Measurements from ENCODE around the gene SCGB1C2. TPM values are rescaled to one million over a fixed set of nuclear protein-coding genes. Genes with fewer than 3 reads are reported as not detected.

Gene SCGB1C2
- total and polyA plus RNA-seq, 7 donors, result not detected

- H3K4me3 ChIP-seq, result no peak overlapping the region
- no peak overlapping the region for H3K27ac ChIP-seq
- ATAC-seq (no peak), DNase-seq (peak; percentile 4 to 19)
- H3K9me3 ChIP-seq, result no peaks in the 10 kb centered on the region
- intact Hi-C loops (cut with DNase I), result no loop called here
- H3K4me1 ChIP-seq, result no peaks in the 10 kb centered on the region
- peaks cover 0 to 3% of the 10 kb centered on the region in 2 donors for H3K36me3 ChIP-seq (ENCODE audit: insufficient read depth in 1 of 2, low read depth in 1 of 2)
- 81 to 85% (median 84%) methylated on average over 25 to 26 of the region's 26 CpGs for WGBS, 3 donors
- TF ChIP-seq CTCF (IDR thresholded peaks at IDR 0.05), result no peak
- H3K27me3 ChIP-seq (ENCODE audit: insufficient read depth in 3 of 3, low read length in 2 of 3), result peaks cover 0 to 9% (median 0%) of the 10 kb centered on the region in 3 donors
Measured at GRCh38 chr17:151886-152859, 14.8 kb downstream of the SCGB1C2 start.

GRCh38 chr17:152860-153420 is 15.6 kb downstream of the SCGB1C2 start:
- Histone ChIP-seq H3K27me3 (ENCODE audit: insufficient read depth in 3 of 3, low read length in 2 of 3) (peaks cover 0 to 9% (median 0%) of the 10 kb centered on the region in 3 donors), H3K9me3 (no peaks in the 10 kb centered on the region), H3K36me3 (ENCODE audit: insufficient read depth in 1 of 2, low read depth in 1 of 2) (peaks cover 0 to 3% of the 10 kb centered on the region in 2 donors), H3K27ac (no peak overlapping the region), H3K4me1 (no peaks in the 10 kb centered on the region), H3K4me3 (no peak overlapping the region)
- intact Hi-C loops (cut with DNase I), result no loop called here
- no peak for TF ChIP-seq CTCF (IDR thresholded peaks at IDR 0.05)
- DNase-seq (peak; percentile 3 to 27), ATAC-seq (no peak)
- 76 to 82% (median 81%) methylated on average over 12 of the region's 12 CpGs for WGBS, 3 donors

GRCh38 chr17:153851-154250 is 16.5 kb downstream of the SCGB1C2 start:
- Histone ChIP-seq H3K4me1 (no peaks in the 10 kb centered on the region), H3K4me3 (no peak overlapping the region), H3K9me3 (no peaks in the 10 kb centered on the region), H3K27me3 (ENCODE audit: insufficient read depth in 3 of 3, low read length in 2 of 3) (peaks cover 0 to 9% (median 0%) of the 10 kb centered on the region in 3 donors), H3K36me3 (ENCODE audit: insufficient read depth in 1 of 2, low read depth in 1 of 2) (peaks cover 0 to 3% of the 10 kb centered on the region in 2 donors), H3K27ac (no peak overlapping the region)
- intact Hi-C loops (cut with DNase I), result no loop called here
- ATAC-seq, result no peak
- TF ChIP-seq CTCF (IDR thresholded peaks at IDR 0.05), result no peak
- WGBS, 3 donors, result 52 to 64% (median 55%) methylated on average over 9 of the region's 9 CpGs
- peak in 1 of 2 donors; percentile 3 for DNase-seq

GRCh38 chr17:155576-155975 is 18.2 kb downstream of the SCGB1C2 start:
- WGBS, 3 donors, result 78 to 90% (median 83%) methylated on average over 7 of the region's 7 CpGs
- Histone ChIP-seq H3K4me1 (no peaks in the 10 kb centered on the region), H3K36me3 (ENCODE audit: insufficient read depth in 1 of 2, low read depth in 1 of 2) (peaks cover 0 to 3% of the 10 kb centered on the region in 2 donors), H3K4me3 (no peak overlapping the region), H3K27ac (no peak overlapping the region), H3K27me3 (ENCODE audit: insufficient read depth in 3 of 3, low read length in 2 of 3) (peaks cover 0 to 9% (median 0%) of the 10 kb centered on the region in 3 donors), H3K9me3 (no peaks in the 10 kb centered on the region)
- intact Hi-C loops (cut with DNase I), result no loop called here
- TF ChIP-seq CTCF (IDR thresholded peaks at IDR 0.05), result no peak
- ATAC-seq (no peak), DNase-seq (peak; percentile 7 to 35)
